ENCODE data around the gene ATP9B. TPM values are rescaled to one million over a fixed set of nuclear protein-coding genes. Genes with fewer than 3 reads are reported as not detected.

The ATP9B gene
- total RNA-seq, 2 donors from 2014 or later: 15.4 to 17.6 TPM

GRCh38 chr18:79380816-79381806 is 311.9 kb downstream of the ATP9B start:
- DNase-seq (ENCODE audit: low spot score): peak; percentile 79
- no peaks in the 10 kb centered on the region for H3K27me3 ChIP-seq
- peaks cover 0 to 8% of the 10 kb centered on the region in 2 donors for H3K4me1 ChIP-seq
- no peaks in the 10 kb centered on the region for H3K9me3 ChIP-seq
- no peaks in the 10 kb centered on the region for H3K36me3 ChIP-seq
- H3K4me3 ChIP-seq: no peak overlapping the region
- H3K27ac ChIP-seq: no peak overlapping the region
- peak; percentile 92 to 95 for TF ChIP-seq CTCF (IDR thresholded peaks at IDR 0.05)

- H3K4me3 ChIP-seq: no peak overlapping the region
- H3K4me1 ChIP-seq: peaks cover 0 to 8% of the 10 kb centered on the region in 2 donors
- no peak overlapping the region for H3K27ac ChIP-seq
- no peak for DNase-seq (ENCODE audit: low spot score)
- H3K36me3 ChIP-seq: no peaks in the 10 kb centered on the region
- H3K27me3 ChIP-seq: no peaks in the 10 kb centered on the region
- no peaks in the 10 kb centered on the region for H3K9me3 ChIP-seq
- TF ChIP-seq CTCF (IDR thresholded peaks at IDR 0.05): no peak
Observed at GRCh38 chr18:79381811-79382311, 312.7 kb downstream of the ATP9B start.

- no peaks in the 10 kb centered on the region for H3K36me3 ChIP-seq
- no peak for DNase-seq (ENCODE audit: low spot score)
- H3K4me3 ChIP-seq: no peak overlapping the region
- no peaks in the 10 kb centered on the region for H3K9me3 ChIP-seq
- TF ChIP-seq CTCF (IDR thresholded peaks at IDR 0.05): no peak
- H3K4me1 ChIP-seq: peaks cover 0 to 8% of the 10 kb centered on the region in 2 donors
- H3K27me3 ChIP-seq: no peaks in the 10 kb centered on the region
- no peak overlapping the region for H3K27ac ChIP-seq
Observed at GRCh38 chr18:79382681-79383387, 313.6 kb downstream of the ATP9B start.

GRCh38 chr18:79383388-79384056 is 314.3 kb downstream of the ATP9B start:
- no peak overlapping the region for H3K27ac ChIP-seq
- H3K36me3 ChIP-seq: no peaks in the 10 kb centered on the region
- no peak for DNase-seq (ENCODE audit: low spot score)
- H3K27me3 ChIP-seq: no peaks in the 10 kb centered on the region
- no peak overlapping the region for H3K4me3 ChIP-seq
- H3K9me3 ChIP-seq: no peaks in the 10 kb centered on the region
- TF ChIP-seq CTCF (IDR thresholded peaks at IDR 0.05): no peak
- H3K4me1 ChIP-seq: peaks cover 0 to 8% of the 10 kb centered on the region in 2 donors

GRCh38 chr18:79384151-79384807 is 315.1 kb downstream of the ATP9B start:
- no peaks in the 10 kb centered on the region for H3K9me3 ChIP-seq
- no peak overlapping the region for H3K4me3 ChIP-seq
- no peak overlapping the region for H3K27ac ChIP-seq
- no peak for TF ChIP-seq CTCF (IDR thresholded peaks at IDR 0.05)
- H3K27me3 ChIP-seq: no peaks in the 10 kb centered on the region
- H3K4me1 ChIP-seq: peaks cover 0 to 1% of the 10 kb centered on the region in 2 donors
- DNase-seq (ENCODE audit: low spot score): no peak
- no peaks in the 10 kb centered on the region for H3K36me3 ChIP-seq

Data from right atrium auricular region (tissue), 2 donors.